Stomach (tissue), 9 donors: ENCODE measurements around the gene SUPT4H1. TPM values are rescaled to one million over a fixed set of nuclear protein-coding genes. Genes with fewer than 3 reads are reported as not detected.

ENCODE experiments used
- DNase-seq, 2 donors: peaks; one replicate each; pipeline versions ENCODE4 v3.0.0 to v3.0.0-alpha.2; 2013 to 2019
- H3K27ac ChIP-seq, 5 donors: fragments of 200-600 bp in 4 of 5; sonication (generic) in 4 of 5; one replicate each; pipeline ENCODE4 v1.5.1; 2013 to 2019; ENCODE audit warnings: mild to moderate bottlenecking in 1 of 5, moderate library complexity in 1 of 5
- H3K27me3 ChIP-seq, 3 donors: fragments of 200-600 bp; sonication (generic); one replicate each; pipeline ENCODE4 v1.5.1; 2017 to 2019; ENCODE audit warnings: mixed run types in 1 of 3
- H3K36me3 ChIP-seq, 4 donors: fragments of 200-600 bp; sonication (generic); 1 replicate in 3 of 4; 2 replicates in 1 of 4; pipeline ENCODE4 v1.5.1; 2016 to 2019
- H3K4me1 ChIP-seq, 4 donors: fragments of 200-600 bp; sonication (generic); one replicate each; pipeline ENCODE4 v1.5.1; 2016 to 2019
- H3K4me3 ChIP-seq, 4 donors: fragments of 200-600 bp; sonication (generic) in 3 of 4; one replicate each; pipeline ENCODE4 v1.5.1; 2016 to 2019; ENCODE audit warnings: mild to moderate bottlenecking in 1 of 4
- H3K9me3 ChIP-seq, 4 donors: fragments of 200-600 bp; sonication (generic); one replicate each; pipeline ENCODE4 v1.5.1; 2016 to 2019
- CTCF ChIP-seq, 7 experiments: fragments of 450-650 bp in 4 of 7; fragments of 200-600 bp in 3 of 7; sonication (generic) in 3 of 7; IDR thresholded peaks; one replicate each; pipeline ENCODE4 v1.5.1; 2016 to 2019; ENCODE audit warnings: antibody characterized with exemption in 7 of 7, control low read depth in 2 of 7, mild to moderate bottlenecking in 1 of 7
- EP300 ChIP-seq: sonication (generic); formaldehyde crosslinking; IDR thresholded peaks from one replicate; pipeline ENCODE4 v1.6.1; 2017; ENCODE audit warnings: antibody characterized with exemption
- POLR2A ChIP-seq, 4 donors: fragments of 450-650 bp; IDR thresholded peaks; one replicate each; pipeline ENCODE4 v1.6.1; 2016; ENCODE audit warnings: antibody characterized with exemption in 4 of 4, control low read depth in 2 of 4, mild to moderate bottlenecking in 1 of 4, moderate library complexity in 1 of 4
- POLR2AphosphoS5 ChIP-seq, 3 donors: sonication (generic); formaldehyde crosslinking; IDR thresholded peaks; one replicate each; pipeline ENCODE4 v1.6.1; 2016; ENCODE audit warnings: antibody characterized with exemption in 3 of 3
- WGBS, 5 donors: extraction: QIAGEN DNeasy Blood & Tissue Kit in 3 of 5; methylation state at CpG; one replicate each; pipeline versions ENCODE4 v1.1.5 to v1.1.7; 2013 to 2018; 5-methylcytosine and 5-hydroxymethylcytosine counted together
- intact Hi-C: fragments of 100-400 bp; cut with DNase I; formaldehyde crosslinking; loops from one replicate; pipeline ENCODE4 v1.15.1; 2023; ENCODE audit warnings: low total_unique reads
- polyA plus RNA-seq, 3 donors: library from polyadenylated mRNA; stranded (reverse); fragments of 200-250 nt; gene quantifications; one replicate each; pipeline ENCODE4 v1.2.3, GENCODE V29; 2013
- total RNA-seq, 5 donors: library from RNA; depleted of rRNA; stranded (reverse); fragments of >200 nt; gene quantifications; one replicate each; pipeline versions ENCODE4 v1.1.0 to v1.2.3, GENCODE V29; 2014 to 2016
- donor health status: healthy with polysubstance abuse.
- donor health status: Bipolar disorder and iron deficiency.
- donor health status: healthy.

SUPT4H1 gene
- total and polyA plus RNA-seq, 8 donors = 6.7 to 80.9 (median 43.1) TPM

GRCh38 chr17:58329810-58330537 lies 22.0 kb downstream of the SUPT4H1 start:
- 49 to 78% (median 70%) methylated on average over 4 of the region's 4 CpGs for WGBS, 5 donors
- H3K4me1 ChIP-seq = peaks cover 4 to 41% (median 12%) of the 10 kb centered on the region in 4 donors
- H3K27me3 ChIP-seq = peaks cover 0 to 10% (median 0%) of the 10 kb centered on the region in 3 donors
- H3K4me3 ChIP-seq = peak overlapping the region; percentile 39 to 57 (median 52)
- no peaks in the 10 kb centered on the region for H3K9me3 ChIP-seq
- TF ChIP-seq POLR2A (IDR thresholded peaks at IDR 0.05) (no peak), POLR2AphosphoS5 (IDR thresholded peaks at IDR 0.05) (peak in 1 of 3 donors; percentile 16)
- no peak for DNase-seq
- peak overlapping the region in 2 of 5 donors; percentile 91 to 93 for H3K27ac ChIP-seq
- no peaks in the 10 kb centered on the region for H3K36me3 ChIP-seq
- intact Hi-C loops = no loop called here

- Histone ChIP-seq H3K27me3 (peaks cover 0 to 16% (median 0%) of the 10 kb centered on the region in 3 donors), H3K9me3 (no peaks in the 10 kb centered on the region), H3K36me3 (no peaks in the 10 kb centered on the region), H3K4me1 (peaks cover 8 to 40% (median 18%) of the 10 kb centered on the region in 4 donors), H3K27ac (peak overlapping the region in 4 of 5 donors; percentile 17 to 45 (median 28)), H3K4me3 (peak overlapping the region in 3 of 4 donors; percentile 0 to 57 (median 31))
- no peak for TF ChIP-seq EP300
- TF ChIP-seq POLR2AphosphoS5 (IDR thresholded peaks at IDR 0.05) = peak in 2 of 3 donors; percentile 28 to 40
- intact Hi-C loops = no loop called here
- WGBS, 5 donors = 32 to 55% (median 43%) methylated on average over 16 of the region's 16 CpGs
- DNase-seq = peak; percentile 37 to 79
Measured at GRCh38 chr17:58329035-58329809, 22.8 kb downstream of the SUPT4H1 start.

GRCh38 chr17:58328195-58329034 lies 23.6 kb downstream of the SUPT4H1 start, which contains the start of gene TSPOAP1:
TSPOAP1 (minus strand) TSS chr17:58328795; CDS start chr17:58327920, 875 bp downstream.
- no peak for TF ChIP-seq CTCF (IDR thresholded peaks at IDR 0.05)
- no peak for TF ChIP-seq EP300
- no peak for TF ChIP-seq POLR2A (IDR thresholded peaks at IDR 0.05)
- no peak for TF ChIP-seq POLR2AphosphoS5 (IDR thresholded peaks at IDR 0.05)
- peaks cover 0 to 17% (median 0%) of the 10 kb centered on the region in 3 donors for H3K27me3 ChIP-seq
- peak within 1 kb of the TSS in 4 of 5 donors; percentile 17 to 45 (median 28) for H3K27ac ChIP-seq
- WGBS, 5 donors = 32 to 45% (median 39%) methylated on average over 16 to 23 of the region's 23 CpGs
- no peaks in the 10 kb centered on the region for H3K9me3 ChIP-seq
- DNase-seq = peak in 1 of 2 donors; percentile 70
- peak within 1 kb of the TSS in 3 of 4 donors; percentile 0 to 57 (median 31) for H3K4me3 ChIP-seq
- peaks cover 13 to 42% (median 25%) of the 10 kb centered on the region in 4 donors for H3K4me1 ChIP-seq
- intact Hi-C loops = no loop called here
- H3K36me3 ChIP-seq = no peaks in the 10 kb centered on the region

GRCh38 chr17:58327363-58328194 lies 24.4 kb downstream of the SUPT4H1 start:
- 63 to 81% (median 73%) methylated on average over 12 to 19 of the region's 19 CpGs for WGBS, 5 donors
- intact Hi-C loops = no loop called here
- DNase-seq = no peak
- no peak overlapping the region for H3K27ac ChIP-seq
- TF ChIP-seq CTCF (IDR thresholded peaks at IDR 0.05) (no peak), POLR2A (IDR thresholded peaks at IDR 0.05) (no peak), EP300 (no peak), POLR2AphosphoS5 (IDR thresholded peaks at IDR 0.05) (no peak)
- H3K27me3 ChIP-seq = peaks cover 0 to 9% (median 0%) of the 10 kb centered on the region in 3 donors
- H3K9me3 ChIP-seq = no peaks in the 10 kb centered on the region
- H3K4me3 ChIP-seq = peak overlapping the region in 2 of 4 donors; percentile 0 to 1
- peaks cover 13 to 38% (median 27%) of the 10 kb centered on the region in 4 donors for H3K4me1 ChIP-seq
- H3K36me3 ChIP-seq = peaks cover 0 to 4% (median under 1%) of the 10 kb centered on the region in 4 donors
